Natural killer cell (primary cell): ENCODE data around the gene SERPINA3. TPM values are rescaled to one million over a fixed set of nuclear protein-coding genes. Genes with fewer than 3 reads are reported as not detected.

Experiments
- ATAC-seq, 3 donors: fragments of 150-1000 bp in 2 of 3; fragments of 200-7000 bp in 1 of 3; cut with Tn5 transposase; 1 replicate in 1 of 3; 2 replicates in 2 of 3; pipeline ENCODE4 v1.10.0; 2021; ENCODE audit warnings: mild to moderate bottlenecking in 2 of 3, moderate library complexity in 2 of 3
- DNase-seq, 2 donors: peaks; one replicate each; pipeline versions ENCODE4 v3.0.0 to v3.0.0-alpha.2; 2013 to 2021; ENCODE audit warnings: mixed read lengths in 1 of 2
- H3K27ac ChIP-seq: one replicate; pipeline ENCODE4 v1.5.1; 2013; ENCODE audit warnings: mild to moderate bottlenecking, low read length
- H3K27me3 ChIP-seq: one replicate; pipeline ENCODE4 v1.6.1; 2013; ENCODE audit warnings: low read length; ENCODE audit not compliant: control insufficient read depth, insufficient read depth
- H3K36me3 ChIP-seq: one replicate; pipeline ENCODE4 v1.6.1; 2013; ENCODE audit warnings: low read length; ENCODE audit not compliant: control insufficient read depth, insufficient read depth
- H3K4me1 ChIP-seq: one replicate; pipeline ENCODE4 v1.6.1; 2013; ENCODE audit warnings: low read length; ENCODE audit not compliant: control insufficient read depth, insufficient read depth
- H3K4me3 ChIP-seq: one replicate; pipeline ENCODE4 v1.5.1; 2013; ENCODE audit warnings: low read length
- H3K9me3 ChIP-seq: one replicate; pipeline ENCODE4 v1.6.1; 2013; ENCODE audit warnings: low read length; ENCODE audit not compliant: control insufficient read depth, insufficient read depth
- H3K27ac Mint-ChIP-seq, 2 donors: one replicate each; pipeline ENCODE4 v1.8.0; 2022; ENCODE audit warnings: mild to moderate bottlenecking in 2 of 2, mixed read lengths in 2 of 2, moderate library complexity in 1 of 2
- H3K27me3 Mint-ChIP-seq, 2 donors: one replicate each; pipeline ENCODE4 v1.8.0; 2022; ENCODE audit warnings: low read depth in 2 of 2, mixed read lengths in 2 of 2
- H3K36me3 Mint-ChIP-seq: one replicate; pipeline ENCODE4 v1.8.0; 2022; ENCODE audit warnings: mixed read lengths
- H3K4me1 Mint-ChIP-seq, 2 donors: one replicate each; pipeline ENCODE4 v1.8.0; 2022; ENCODE audit warnings: mixed read lengths in 2 of 2
- H3K4me3 Mint-ChIP-seq: one replicate; pipeline ENCODE4 v1.8.0; 2022; ENCODE audit warnings: mild to moderate bottlenecking, moderate library complexity, mixed read lengths
- H3K9me3 Mint-ChIP-seq, 2 donors: one replicate each; pipeline ENCODE4 v1.8.0; 2022; ENCODE audit warnings: mixed read lengths in 2 of 2
- WGBS: methylation state at CpG from one replicate; pipeline ENCODE4 v1.1.7; 2013; ENCODE audit warnings: missing lambda C conversion rate; ENCODE audit not compliant: insufficient coverage; 5-methylcytosine and 5-hydroxymethylcytosine counted together
- intact Hi-C: fragments of 100-400 bp; cut with micrococcal nuclease; formaldehyde crosslinking; loops from one replicate; pipeline ENCODE4 v1.14.2; 2022
- total RNA-seq, 4 donors: library from RNA; stranded (reverse); fragments of 120-200 nt in 1 of 4; gene quantifications; one replicate each; pipeline versions ENCODE4 v1.2.3 to v1.2.4, GENCODE V29; 2013 to 2022
- TF ChIP-seq, protein P1 (sequence below): fragments of 200-600 bp; IDR thresholded peaks from one replicate; pipeline ENCODE4 v1.8.0; 2022; ENCODE audit warnings: antibody characterized with exemption

The SERPINA3 gene
- total RNA-seq, 3 donors from 2014 or later (not counting 1 experiment from before 2014, with no cell fraction given): not detected

DNA sequence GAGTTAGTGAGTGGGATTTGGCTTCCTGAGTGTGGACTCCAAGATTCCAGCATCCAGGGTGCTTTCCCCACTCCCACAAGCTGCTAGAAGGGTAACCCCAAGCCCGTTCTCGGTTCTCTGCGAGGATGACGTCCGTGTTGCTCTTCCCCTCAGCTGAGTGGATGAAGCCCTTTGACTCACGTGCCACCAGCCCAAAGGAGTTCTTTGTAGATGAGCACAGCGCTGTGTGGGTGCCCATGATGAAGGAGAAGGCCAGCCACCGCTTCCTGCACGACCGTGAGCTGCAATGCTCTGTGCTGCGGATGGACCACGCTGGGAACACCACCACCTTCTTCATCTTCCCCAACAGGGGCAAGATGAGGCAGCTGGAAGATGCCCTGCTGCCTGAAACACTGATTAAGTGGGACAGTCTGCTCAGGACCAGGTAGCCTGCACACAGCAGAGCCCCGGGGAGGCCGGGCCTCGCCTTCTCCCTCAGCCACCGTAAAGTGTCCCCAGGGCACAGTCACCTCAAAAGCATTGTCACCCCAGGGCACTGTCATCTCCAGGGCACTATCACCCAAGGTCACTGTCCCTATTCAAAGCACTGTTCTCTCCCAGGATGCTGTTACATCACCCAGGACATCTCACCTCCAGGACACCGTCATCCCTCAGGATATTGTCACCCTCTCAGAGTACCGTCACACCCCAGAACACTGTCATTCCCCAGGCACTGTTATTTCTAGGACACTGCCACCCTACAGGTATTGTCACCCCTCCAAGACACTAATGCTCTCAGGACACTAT is 31.3 kb downstream of the SERPINA3 start:
- intact Hi-C loops: no loop called here
- H3K27me3 ChIP-seq: no peaks in the 10 kb centered on the region
- TF ChIP-seq, protein P1, sequence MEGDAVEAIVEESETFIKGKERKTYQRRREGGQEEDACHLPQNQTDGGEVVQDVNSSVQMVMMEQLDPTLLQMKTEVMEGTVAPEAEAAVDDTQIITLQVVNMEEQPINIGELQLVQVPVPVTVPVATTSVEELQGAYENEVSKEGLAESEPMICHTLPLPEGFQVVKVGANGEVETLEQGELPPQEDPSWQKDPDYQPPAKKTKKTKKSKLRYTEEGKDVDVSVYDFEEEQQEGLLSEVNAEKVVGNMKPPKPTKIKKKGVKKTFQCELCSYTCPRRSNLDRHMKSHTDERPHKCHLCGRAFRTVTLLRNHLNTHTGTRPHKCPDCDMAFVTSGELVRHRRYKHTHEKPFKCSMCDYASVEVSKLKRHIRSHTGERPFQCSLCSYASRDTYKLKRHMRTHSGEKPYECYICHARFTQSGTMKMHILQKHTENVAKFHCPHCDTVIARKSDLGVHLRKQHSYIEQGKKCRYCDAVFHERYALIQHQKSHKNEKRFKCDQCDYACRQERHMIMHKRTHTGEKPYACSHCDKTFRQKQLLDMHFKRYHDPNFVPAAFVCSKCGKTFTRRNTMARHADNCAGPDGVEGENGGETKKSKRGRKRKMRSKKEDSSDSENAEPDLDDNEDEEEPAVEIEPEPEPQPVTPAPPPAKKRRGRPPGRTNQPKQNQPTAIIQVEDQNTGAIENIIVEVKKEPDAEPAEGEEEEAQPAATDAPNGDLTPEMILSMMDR: no peak
- no peaks in the 10 kb centered on the region for H3K36me3 ChIP-seq
- H3K27ac ChIP-seq: no peak overlapping the region
- H3K4me3 ChIP-seq: no peak overlapping the region
- ATAC-seq (no peak), DNase-seq (no peak)
- H3K9me3 ChIP-seq: peaks cover 5% of the 10 kb centered on the region
- H3K27ac Mint-ChIP-seq: no peak overlapping the region
- no peaks in the 10 kb centered on the region for H3K4me1 ChIP-seq
- no peaks in the 10 kb centered on the region for H3K36me3 Mint-ChIP-seq
- H3K4me1 Mint-ChIP-seq: no peaks in the 10 kb centered on the region
- WGBS: 93% methylated on average over 18 of the region's 18 CpGs
- H3K4me3 Mint-ChIP-seq: no peak overlapping the region
- H3K9me3 Mint-ChIP-seq: no peaks in the 10 kb centered on the region
- peaks cover 0 to 4% of the 10 kb centered on the region in 2 donors for H3K27me3 Mint-ChIP-seq

DNA sequence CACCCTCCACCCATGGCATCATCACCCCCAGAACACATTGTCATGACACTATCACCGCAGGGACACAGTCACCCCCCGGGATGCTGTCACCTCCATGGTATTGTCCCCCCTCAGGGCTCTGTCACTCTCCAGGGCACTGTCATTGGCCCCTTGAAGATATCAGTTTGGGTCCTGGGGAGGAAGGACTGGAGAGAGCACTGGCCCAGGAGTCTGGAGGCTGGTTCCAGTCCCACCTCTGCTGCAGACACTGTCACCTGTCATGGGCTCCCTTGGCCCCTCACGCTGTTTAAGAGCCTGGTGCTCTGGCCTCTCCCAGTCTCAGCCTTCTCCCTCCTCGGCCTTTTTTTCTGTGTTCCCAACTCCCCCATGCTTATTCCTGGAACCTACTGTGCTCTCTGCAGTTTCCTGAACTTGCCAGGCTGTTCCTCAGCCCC is 31.9 kb downstream of the SERPINA3 start:
- H3K4me1 ChIP-seq: no peaks in the 10 kb centered on the region
- Mint-ChIP-seq H3K4me3 (no peak overlapping the region), H3K27ac (no peak overlapping the region), H3K4me1 (no peaks in the 10 kb centered on the region), H3K36me3 (no peaks in the 10 kb centered on the region), H3K9me3 (no peaks in the 10 kb centered on the region), H3K27me3 (peaks cover 0 to 4% of the 10 kb centered on the region in 2 donors)
- no peak overlapping the region for H3K4me3 ChIP-seq
- TF ChIP-seq, protein P1: no peak
- ATAC-seq (no peak), DNase-seq (no peak)
- H3K36me3 ChIP-seq: no peaks in the 10 kb centered on the region
- intact Hi-C loops: no loop called here
- WGBS: 81% methylated on average over 4 of the region's 4 CpGs
- no peaks in the 10 kb centered on the region for H3K27me3 ChIP-seq
- peaks cover 5% of the 10 kb centered on the region for H3K9me3 ChIP-seq
- H3K27ac ChIP-seq: no peak overlapping the region

DNA sequence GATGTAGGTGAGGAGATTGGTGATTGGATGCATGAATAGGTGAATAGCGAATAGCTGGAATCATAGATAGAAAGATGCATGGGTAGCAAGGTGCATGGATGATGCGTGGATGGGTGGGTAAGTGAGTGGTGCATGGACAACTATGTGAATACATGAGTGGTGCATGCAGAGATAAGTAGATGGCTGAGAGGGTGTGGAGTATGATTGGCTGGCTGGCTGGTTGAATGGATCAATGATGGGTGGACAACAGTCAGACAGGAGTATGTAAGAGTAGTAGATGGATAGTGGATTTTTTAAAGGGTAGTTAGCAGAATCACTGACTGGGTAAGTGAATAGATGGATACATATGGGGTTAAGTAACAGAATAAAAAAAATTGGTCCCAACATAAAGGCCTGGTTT is 33.9 kb downstream of the SERPINA3 start:
- H3K4me1 Mint-ChIP-seq: no peaks in the 10 kb centered on the region
- H3K27ac Mint-ChIP-seq: no peak overlapping the region
- no peaks in the 10 kb centered on the region for H3K36me3 Mint-ChIP-seq
- WGBS: 92% methylated on average over 2 of the region's 2 CpGs
- DNase-seq: no peak
- Histone ChIP-seq H3K9me3 (peaks cover 5% of the 10 kb centered on the region), H3K4me1 (no peaks in the 10 kb centered on the region), H3K36me3 (no peaks in the 10 kb centered on the region), H3K27me3 (no peaks in the 10 kb centered on the region), H3K4me3 (no peak overlapping the region), H3K27ac (no peak overlapping the region)
- TF ChIP-seq, protein P1: no peak
- ATAC-seq: no peak
- H3K4me3 Mint-ChIP-seq: no peak overlapping the region
- intact Hi-C loops: no loop called here
- H3K27me3 Mint-ChIP-seq: peaks cover 0 to 4% of the 10 kb centered on the region in 2 donors
- no peaks in the 10 kb centered on the region for H3K9me3 Mint-ChIP-seq

DNA sequence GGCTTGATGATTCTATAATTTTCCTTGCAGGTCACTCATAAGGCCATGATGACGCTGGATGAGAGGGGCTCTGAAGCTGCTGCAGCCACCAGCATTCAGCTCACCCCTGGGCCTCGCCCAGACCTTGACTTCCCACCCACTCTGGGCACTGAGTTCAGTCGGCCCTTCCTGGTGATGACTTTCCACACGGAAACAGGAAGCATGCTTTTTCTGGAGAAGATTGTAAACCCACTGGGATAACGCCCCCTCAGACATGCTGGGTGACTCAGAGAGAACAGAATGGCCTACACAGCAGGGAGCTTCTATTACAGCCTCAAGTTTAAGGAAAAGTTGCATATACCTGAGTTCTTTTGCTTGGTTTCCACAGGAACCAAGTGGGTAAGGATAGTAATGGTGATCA is 34.3 kb downstream of the SERPINA3 start:
- Histone ChIP-seq H3K36me3 (no peaks in the 10 kb centered on the region), H3K9me3 (peaks cover 5% of the 10 kb centered on the region), H3K4me3 (no peak overlapping the region), H3K27me3 (no peaks in the 10 kb centered on the region), H3K4me1 (no peaks in the 10 kb centered on the region), H3K27ac (no peak overlapping the region)
- intact Hi-C loops: no loop called here
- Mint-ChIP-seq H3K36me3 (no peaks in the 10 kb centered on the region), H3K9me3 (no peaks in the 10 kb centered on the region), H3K4me3 (no peak overlapping the region), H3K27ac (no peak overlapping the region), H3K4me1 (no peaks in the 10 kb centered on the region), H3K27me3 (peaks cover 0 to 4% of the 10 kb centered on the region in 2 donors)
- TF ChIP-seq, protein P1: no peak
- WGBS: 49% methylated on average over 5 of the region's 5 CpGs
- no peak for ATAC-seq
- no peak for DNase-seq
